Duodenal mucosa (tissue), 2 donors: ENCODE measurements around the gene EFR3B.

Experiments used
- H3K27ac ChIP-seq: one replicate; pipeline ENCODE4 v1.7.0; 2013; ENCODE audit warnings: low read depth, low read length
- H3K27me3 ChIP-seq, 2 donors: one replicate each; pipeline ENCODE4 v1.7.0; 2013; ENCODE audit warnings: low read length in 2 of 2, control low read depth in 1 of 2; ENCODE audit not compliant: insufficient read depth in 2 of 2, control insufficient read depth in 1 of 2
- H3K36me3 ChIP-seq, 2 donors: one replicate each; pipeline ENCODE4 v1.7.0; 2013; ENCODE audit warnings: low read length in 2 of 2, control low read depth in 1 of 2; ENCODE audit not compliant: insufficient read depth in 2 of 2, control insufficient read depth in 1 of 2
- H3K4me1 ChIP-seq, 2 donors: one replicate each; pipeline ENCODE4 v1.7.0; 2013; ENCODE audit warnings: low read length in 2 of 2, control low read depth in 1 of 2; ENCODE audit not compliant: insufficient read depth in 2 of 2, control insufficient read depth in 1 of 2
- H3K4me3 ChIP-seq, 2 donors: one replicate each; pipeline ENCODE4 v1.7.0; 2013; ENCODE audit warnings: low read length in 2 of 2, low read depth in 1 of 2
- H3K9ac ChIP-seq, 2 donors: one replicate each; pipeline ENCODE4 v1.7.0; 2013; ENCODE audit warnings: low read length in 2 of 2, low read depth in 1 of 2
- H3K9me3 ChIP-seq, 2 donors: one replicate each; pipeline ENCODE4 v1.7.0; 2013; ENCODE audit warnings: low read length in 2 of 2, control low read depth in 1 of 2; ENCODE audit not compliant: control insufficient read depth in 1 of 2

Gene EFR3B

DNA sequence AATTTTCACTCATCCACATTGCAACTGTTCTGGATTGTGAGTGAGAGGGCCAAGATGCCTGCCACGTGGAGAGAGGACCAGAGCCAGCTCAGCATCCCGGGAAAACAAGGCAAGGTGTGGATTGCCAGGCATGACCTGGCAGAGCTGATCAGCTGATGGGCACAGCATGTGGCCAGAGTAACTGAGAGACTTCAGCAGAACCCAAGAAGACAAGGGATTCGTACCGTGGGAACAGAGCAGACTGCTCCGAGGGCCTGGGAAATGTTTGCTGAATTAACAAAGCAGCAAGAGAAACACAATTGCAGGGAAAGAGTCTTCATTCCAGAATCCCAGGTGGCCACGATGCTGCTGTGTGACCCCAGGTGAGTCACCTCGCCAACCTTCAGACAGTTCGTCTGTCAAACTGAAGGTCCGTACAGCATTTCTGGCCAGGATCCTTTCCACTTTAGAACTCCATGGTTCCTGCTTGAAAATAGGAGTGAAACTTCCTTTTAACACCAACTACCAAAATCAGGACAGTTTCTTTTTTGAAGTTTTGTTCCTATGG, 152.8 kb downstream of the EFR3B start:
- Histone ChIP-seq H3K4me3 (no peak overlapping the region), H3K9ac (no peak overlapping the region), H3K9me3 (no peaks in the 10 kb centered on the region), H3K36me3 (no peaks in the 10 kb centered on the region), H3K27ac (no peak overlapping the region), H3K4me1 (no peaks in the 10 kb centered on the region), H3K27me3 (no peaks in the 10 kb centered on the region)

GRCh38 chr2:25197336-25198208, 155.7 kb downstream of the EFR3B start:
- Histone ChIP-seq H3K27me3 (no peaks in the 10 kb centered on the region), H3K4me1 (no peaks in the 10 kb centered on the region), H3K4me3 (no peak overlapping the region), H3K9ac (no peak overlapping the region), H3K27ac (no peak overlapping the region), H3K36me3 (no peaks in the 10 kb centered on the region), H3K9me3 (no peaks in the 10 kb centered on the region)

- Histone ChIP-seq H3K4me3 (no peak overlapping the region), H3K4me1 (no peaks in the 10 kb centered on the region), H3K36me3 (no peaks in the 10 kb centered on the region), H3K27ac (no peak overlapping the region), H3K9ac (no peak overlapping the region), H3K9me3 (no peaks in the 10 kb centered on the region), H3K27me3 (no peaks in the 10 kb centered on the region)
These were observed 156.3 kb downstream of the EFR3B start for GRCh38 chr2:25198209-25198525.

DNA sequence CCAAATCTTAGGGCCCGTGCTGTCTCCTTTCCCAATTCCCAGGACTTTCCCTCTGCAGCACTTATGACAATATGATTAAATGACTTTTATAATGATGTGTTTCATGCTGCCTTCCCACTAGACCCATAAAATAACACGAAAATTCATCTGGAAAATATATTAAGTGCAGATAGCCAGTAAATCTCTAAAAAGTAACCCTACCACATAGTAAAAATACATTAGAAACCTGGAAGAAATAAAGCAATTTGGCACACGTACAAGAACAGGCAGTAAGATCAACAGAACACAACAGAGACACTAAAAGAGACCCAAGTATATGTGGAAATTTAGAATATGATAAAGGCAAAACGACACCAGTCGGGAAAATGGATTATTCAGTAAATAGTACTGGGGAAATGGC, 156.7 kb downstream of the EFR3B start:
- no peaks in the 10 kb centered on the region for H3K4me1 ChIP-seq
- H3K9me3 ChIP-seq: no peaks in the 10 kb centered on the region
- H3K9ac ChIP-seq: no peak overlapping the region
- H3K27me3 ChIP-seq: no peaks in the 10 kb centered on the region
- H3K27ac ChIP-seq: no peak overlapping the region
- no peak overlapping the region for H3K4me3 ChIP-seq
- H3K36me3 ChIP-seq: no peaks in the 10 kb centered on the region

DNA sequence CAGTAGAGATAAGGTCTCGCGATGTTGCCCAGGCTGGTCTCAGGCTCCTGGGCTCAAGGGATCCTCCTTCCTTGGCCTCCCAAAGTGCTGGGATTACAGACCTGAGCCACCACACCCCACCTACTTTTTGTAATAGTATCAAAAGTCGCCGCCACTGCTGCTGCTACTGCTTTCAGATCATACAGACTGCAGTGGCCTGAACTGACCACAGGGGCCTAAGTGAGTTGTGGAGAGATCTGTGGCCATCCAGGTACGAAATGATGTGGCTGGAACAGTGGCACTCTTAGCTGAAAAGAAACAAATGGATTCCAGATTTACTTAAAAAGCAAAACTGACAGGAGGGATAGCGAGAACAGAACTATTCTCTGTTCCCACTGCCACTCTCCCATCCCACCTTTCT, 159.4 kb downstream of the EFR3B start:
- H3K27me3 ChIP-seq: no peaks in the 10 kb centered on the region
- H3K9ac ChIP-seq: no peak overlapping the region
- H3K4me1 ChIP-seq: no peaks in the 10 kb centered on the region
- no peak overlapping the region for H3K27ac ChIP-seq
- H3K36me3 ChIP-seq: no peaks in the 10 kb centered on the region
- no peak overlapping the region for H3K4me3 ChIP-seq
- no peaks in the 10 kb centered on the region for H3K9me3 ChIP-seq

DNA sequence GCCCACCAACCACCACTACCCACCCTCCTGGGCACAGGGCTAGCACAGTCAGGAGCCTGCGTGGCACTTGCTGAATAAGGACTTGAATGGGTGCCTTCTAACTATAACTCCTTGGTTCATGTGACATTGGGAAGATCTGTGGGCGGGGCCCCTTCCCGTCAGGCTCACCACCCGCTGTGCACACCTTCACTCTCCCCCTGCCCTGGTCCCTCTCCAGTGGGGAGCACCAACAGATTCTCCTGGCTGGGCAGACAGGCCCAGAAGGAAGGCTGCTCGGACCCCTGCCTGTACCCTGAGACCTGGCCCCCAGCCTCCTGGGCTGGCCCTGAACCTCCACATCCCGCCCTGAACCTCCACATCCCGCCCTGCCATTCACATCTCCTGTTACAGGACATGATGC, 159.9 kb downstream of the EFR3B start:
- Histone ChIP-seq H3K27ac (no peak overlapping the region), H3K9me3 (no peaks in the 10 kb centered on the region)

DNA sequence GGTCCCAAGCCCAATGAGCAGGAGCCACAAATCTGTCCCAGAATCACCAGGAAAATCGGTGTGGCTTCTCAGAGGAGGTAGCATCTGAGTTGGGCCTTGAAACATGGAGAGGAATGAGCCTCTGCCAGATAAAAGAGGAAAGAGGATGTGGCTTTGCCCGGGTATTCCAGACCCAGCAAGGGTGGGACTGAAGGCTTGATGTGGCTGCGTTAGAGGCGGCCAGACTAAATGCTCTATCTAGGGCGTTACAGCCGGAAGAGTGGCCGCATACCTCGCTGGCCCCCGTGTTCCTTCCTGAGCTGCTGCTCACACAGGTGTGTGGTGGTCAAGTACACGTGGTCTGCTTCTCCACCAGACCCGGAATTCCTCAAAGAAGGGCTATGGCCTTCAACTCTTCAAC, 160.4 kb downstream of the EFR3B start:
- Histone ChIP-seq H3K27ac (no peak overlapping the region), H3K4me1 (no peaks in the 10 kb centered on the region), H3K9me3 (no peaks in the 10 kb centered on the region), H3K9ac (no peak overlapping the region), H3K4me3 (no peak overlapping the region), H3K27me3 (no peaks in the 10 kb centered on the region), H3K36me3 (no peaks in the 10 kb centered on the region)

More for the DNA sequence above, 159.9 kb downstream of the EFR3B start:
- no peaks in the 10 kb centered on the region for H3K36me3 ChIP-seq
- no peak overlapping the region for H3K4me3 ChIP-seq
- H3K4me1 ChIP-seq: no peaks in the 10 kb centered on the region
- no peaks in the 10 kb centered on the region for H3K27me3 ChIP-seq
- H3K9ac ChIP-seq: no peak overlapping the region

- Histone ChIP-seq H3K27ac (no peak overlapping the region), H3K9ac (no peak overlapping the region), H3K27me3 (no peaks in the 10 kb centered on the region), H3K36me3 (no peaks in the 10 kb centered on the region), H3K9me3 (no peaks in the 10 kb centered on the region), H3K4me3 (no peak overlapping the region), H3K4me1 (no peaks in the 10 kb centered on the region)
These were observed 162.4 kb downstream of the EFR3B start for GRCh38 chr2:25204190-25204838.

DNA sequence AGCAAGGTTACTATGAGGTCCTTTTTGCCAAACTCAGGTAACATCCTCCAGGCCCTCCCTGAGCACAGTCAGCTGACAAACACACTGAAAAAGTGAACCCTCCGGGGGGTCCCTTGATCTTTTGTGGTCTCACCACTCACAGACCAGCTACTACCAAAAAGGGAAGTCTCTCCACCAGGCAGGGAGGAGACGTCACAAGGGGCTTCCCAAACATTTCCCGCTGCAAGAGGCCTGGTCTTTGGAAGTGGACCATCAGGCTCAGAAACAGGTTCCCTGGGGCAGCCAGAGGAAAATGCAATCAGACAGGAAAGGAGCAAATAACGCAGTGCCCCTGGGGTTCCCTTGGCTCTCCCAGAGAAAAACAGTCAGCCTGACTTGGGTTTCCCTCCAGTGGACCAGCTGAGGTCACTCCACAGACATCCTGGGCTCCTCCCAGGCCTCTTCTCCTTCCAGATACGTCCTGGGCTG, 165.2 kb downstream of the EFR3B start:
- H3K27ac ChIP-seq: no peak overlapping the region
- H3K9me3 ChIP-seq: no peaks in the 10 kb centered on the region
- H3K27me3 ChIP-seq: no peaks in the 10 kb centered on the region
- H3K4me3 ChIP-seq: no peak overlapping the region
- H3K4me1 ChIP-seq: peaks cover 0 to 3% of the 10 kb centered on the region in 2 donors
- no peaks in the 10 kb centered on the region for H3K36me3 ChIP-seq
- H3K9ac ChIP-seq: no peak overlapping the region
